Measurements from ENCODE around the gene GAREM1.

- TF ChIP-seq EZH2 (IDR thresholded peaks at IDR 0.05; ENCODE audit: low read depth) (no peak), CTCF (conservative IDR thresholded peaks at IDR 0.05) (no peak)
Measured at GRCh38 chr18:32276256-32276655, 194.4 kb downstream of the GAREM1 start.

Measured in PC-9 (cell line).